GM23338 (cell line): ENCODE measurements around the gene SEC24C. TPM values are rescaled to one million over a fixed set of nuclear protein-coding genes. Genes with fewer than 3 reads are reported as not detected.

Experiments
- ATAC-seq: fragments of 200-7000 bp; cut with Tn5 transposase; 3 replicates; pipeline ENCODE4 v1.9.1; 2020
- DNase-seq: peaks from one replicate; pipeline ENCODE4 v3.0.0-alpha.2; 2015; ENCODE audit warnings: low spot score
- H2AFZ ChIP-seq: fragments of 200-600 bp; sonication (generic); 2 replicates; pipeline ENCODE4 v1.8.0; 2016; ENCODE audit warnings: antibody characterized with exemption, mild to moderate bottlenecking, moderate library complexity
- H3F3A ChIP-seq: fragments of 200-600 bp; sonication (generic); replicated peaks from 2 replicates; pipeline ENCODE4 v1.8.0; 2017; ENCODE audit warnings: antibody characterized with exemption, mixed run types, low read depth
- H3K27ac ChIP-seq: fragments of 200-600 bp; sonication (generic); 2 replicates; pipeline ENCODE4 v1.6.1; 2016; ENCODE audit warnings: low read depth
- H3K27me3 ChIP-seq: fragments of 200-600 bp; sonication (generic); 2 replicates; pipeline ENCODE4 v1.8.0; 2016; ENCODE audit warnings: mild to moderate bottlenecking, mixed run types, moderate library complexity; ENCODE audit not compliant: insufficient read depth
- H3K36me3 ChIP-seq: fragments of 200-600 bp; sonication (generic); 2 replicates; pipeline ENCODE4 v1.8.0; 2016; ENCODE audit warnings: mild to moderate bottlenecking; ENCODE audit not compliant: insufficient read depth
- H3K4me1 ChIP-seq: fragments of 200-600 bp; sonication (generic); 2 replicates; pipeline ENCODE4 v1.8.0; 2016; ENCODE audit warnings: mild to moderate bottlenecking, moderate library complexity; ENCODE audit not compliant: insufficient read depth
- H3K4me2 ChIP-seq: fragments of 200-600 bp; sonication (generic); 2 replicates; pipeline ENCODE4 v1.7.1; 2017; ENCODE audit warnings: mixed run types
- H3K4me3 ChIP-seq: fragments of 200-600 bp; sonication (generic); 2 replicates; pipeline ENCODE4 v1.6.1; 2016; ENCODE audit warnings: mixed run types
- H3K79me2 ChIP-seq: fragments of 200-600 bp; sonication (generic); replicated peaks from 2 replicates; pipeline ENCODE4 v1.8.0; 2017; ENCODE audit warnings: mild to moderate bottlenecking; ENCODE audit not compliant: insufficient read depth
- H3K9me2 ChIP-seq: fragments of 200-600 bp; sonication (generic); 2 replicates; pipeline ENCODE4 v1.8.0; 2017; ENCODE audit not compliant: insufficient read depth
- H4K20me1 ChIP-seq: fragments of 200-600 bp; sonication (generic); replicated peaks from 2 replicates; pipeline ENCODE4 v1.8.0; 2017; ENCODE audit warnings: mild to moderate bottlenecking; ENCODE audit not compliant: insufficient read depth
- H3K27ac Mint-ChIP-seq: 2 replicates; pipeline ENCODE4 v1.8.0; 2020; ENCODE audit warnings: inconsistent platforms, mild to moderate bottlenecking, moderate library complexity, mixed read lengths
- H3K27me3 Mint-ChIP-seq: 3 replicates; pipeline ENCODE4 v1.8.0; 2022; ENCODE audit warnings: low read depth, mild to moderate bottlenecking, moderate library complexity, mixed read lengths, inconsistent platforms; ENCODE audit not compliant: insufficient read depth, poor library complexity
- H3K36me3 Mint-ChIP-seq: 3 replicates; pipeline ENCODE4 v1.8.0; 2021; ENCODE audit warnings: low read depth, mild to moderate bottlenecking, inconsistent platforms, moderate library complexity, mixed read lengths
- H3K4me1 Mint-ChIP-seq: 3 replicates; pipeline ENCODE4 v1.8.0; 2020; ENCODE audit warnings: mild to moderate bottlenecking, inconsistent platforms, mixed read lengths
- H3K4me3 Mint-ChIP-seq: 3 replicates; pipeline ENCODE4 v1.8.0; 2021; ENCODE audit warnings: moderate library complexity, mild to moderate bottlenecking, inconsistent platforms, mixed read lengths
- H3K9me3 Mint-ChIP-seq: 3 replicates; pipeline ENCODE4 v1.8.0; 2020; ENCODE audit warnings: moderate library complexity, mild to moderate bottlenecking, inconsistent platforms, mixed read lengths
- CREB1 ChIP-seq: fragments of 250-450 bp; sonication (Bioruptor Pico); IDR thresholded peaks from 2 replicates; pipeline ENCODE4 v1.5.0; 2020; ENCODE audit warnings: low read depth, mild to moderate bottlenecking, moderate library complexity
- CTCF ChIP-seq, 2 experiments: fragments of 200-600 bp in 1 of 2; sonication (generic) in 1 of 2; conservative IDR thresholded peaks; 2 replicates each; pipeline versions ENCODE4 v1.5.1 to v1.6.1; 2016 to 2017; ENCODE audit warnings: antibody characterized with exemption in 2 of 2, low read depth in 2 of 2, mild to moderate bottlenecking in 2 of 2, moderate library complexity in 1 of 2
- ETS1 ChIP-seq: IDR thresholded peaks from 2 replicates; pipeline ENCODE4 v1.6.1; 2016; ENCODE audit warnings: antibody characterized with exemption
- EZH2phosphoT487 ChIP-seq: fragments of 200-600 bp; sonication (generic); IDR thresholded peaks from one replicate; pipeline ENCODE4 v1.8.1; 2018; ENCODE audit warnings: antibody characterized with exemption; ENCODE audit not compliant: unreplicated experiment
- JUNB ChIP-seq: IDR thresholded peaks from one replicate; pipeline ENCODE4 v1.6.1; 2016; ENCODE audit warnings: antibody characterized with exemption; ENCODE audit not compliant: unreplicated experiment
- NANOG ChIP-seq: IDR thresholded peaks from 2 replicates; pipeline ENCODE4 v1.6.1; 2016; ENCODE audit warnings: antibody characterized with exemption, borderline replicate concordance
- POLR2AphosphoS5 ChIP-seq: IDR thresholded peaks from 2 replicates; pipeline ENCODE4 v1.6.1; 2016; ENCODE audit warnings: antibody characterized with exemption, low read depth
- STAT1 ChIP-seq: IDR thresholded peaks from one replicate; pipeline ENCODE4 v1.6.1; 2016; ENCODE audit warnings: antibody characterized with exemption; ENCODE audit not compliant: unreplicated experiment
- ZNF114 ChIP-seq: fragments of 250-450 bp; sonication (Bioruptor Pico); IDR thresholded peaks from 2 replicates; pipeline ENCODE4 v1.5.0; 2020; ENCODE audit warnings: mild to moderate bottlenecking, moderate library complexity
- ZNF331 ChIP-seq: fragments of 250-450 bp; sonication (Bioruptor Pico); IDR thresholded peaks from 2 replicates; pipeline ENCODE4 v1.5.0; 2020; ENCODE audit warnings: low read depth, mild to moderate bottlenecking, moderate library complexity
- ZNF462 ChIP-seq: fragments of 250-450 bp; sonication (Bioruptor Pico); IDR thresholded peaks from 2 replicates; pipeline ENCODE4 v1.5.0; 2020; ENCODE audit warnings: mild to moderate bottlenecking, moderate library complexity
- polyA plus RNA-seq: library from polyadenylated mRNA; unstranded; fragments of >200 nt; fragmentation: Nextera tagmentation; extraction: Ambion mirVana; gene quantifications from 2 replicates; pipeline ENCODE4 v1.2.1, GENCODE V29; 2016
- total RNA-seq: library from RNA; depleted of rRNA; stranded (reverse); fragments of >200 nt; shearing (Covaris generic); gene quantifications from 2 replicates; pipeline ENCODE4 v1.2.3, GENCODE V29; 2014

Gene SEC24C
- total and polyA plus RNA-seq, 2 experiments from 2014 or later, result 16.9 to 64.2 TPM

GRCh38 chr10:73779018-73779417 is 34.8 kb downstream of the SEC24C start:
- H3K9me3 Mint-ChIP-seq, result no peaks in the 10 kb centered on the region
- no peak for TF ChIP-seq EZH2phosphoT487
- TF ChIP-seq POLR2AphosphoS5, result no peak
- TF ChIP-seq ZNF331 (CRISPR knock-in tag), result no peak
- no peak for TF ChIP-seq ZNF462 (CRISPR knock-in tag)
- no peak for TF ChIP-seq ETS1
- TF ChIP-seq ZNF114 (CRISPR knock-in tag), result no peak
- TF ChIP-seq CREB1 (CRISPR knock-in tag), result no peak
- no peak for TF ChIP-seq STAT1
- no peak for TF ChIP-seq JUNB
- TF ChIP-seq CTCF (conservative IDR thresholded peaks at IDR 0.05; ENCODE audit: low read depth in 2 of 2), result no peak
- TF ChIP-seq NANOG, result no peak
- H3K4me3 Mint-ChIP-seq, result no peak overlapping the region
- Histone ChIP-seq H3K79me2 (peaks cover 52% of the 10 kb centered on the region), H3K4me2 (no peak overlapping the region), H4K20me1 (peaks cover 12% of the 10 kb centered on the region), H2AFZ (no peak overlapping the region), H3K9me2 (no peaks in the 10 kb centered on the region), H3K27me3 (no peaks in the 10 kb centered on the region), H3F3A (peaks cover 13% of the 10 kb centered on the region), H3K4me3 (no peak overlapping the region), H3K36me3 (peaks cover 10% of the 10 kb centered on the region; the same call in 1 of the 2 replicates), H3K27ac (no peak overlapping the region), H3K4me1 (peaks cover 17% of the 10 kb centered on the region)
- peaks cover 4% of the 10 kb centered on the region for H3K27me3 Mint-ChIP-seq
- DNase-seq (no peak), ATAC-seq (no peak)
- peaks cover 25% of the 10 kb centered on the region for H3K4me1 Mint-ChIP-seq
- peaks cover 32% of the 10 kb centered on the region for H3K36me3 Mint-ChIP-seq
- H3K27ac Mint-ChIP-seq, result no peak overlapping the region
